H9 (cell line): ENCODE results near the gene RABEP1. TPM values are rescaled to one million over a fixed set of nuclear protein-coding genes. Genes with fewer than 3 reads are reported as not detected.

Experiments used
- DNase-seq: peaks from one replicate; pipeline ENCODE4 v3.0.0-alpha.2; 2017
- H2AFZ ChIP-seq: one replicate; pipeline ENCODE4 v1.6.1; 2013; ENCODE audit warnings: mild to moderate bottlenecking, low read length, control low read depth, moderate library complexity
- H2AK5ac ChIP-seq: 2 replicates; pipeline ENCODE4 v1.6.1; 2013; ENCODE audit warnings: low read length, control low read depth, mixed read lengths; ENCODE audit not compliant: insufficient read length
- H2BK120ac ChIP-seq: one replicate; pipeline ENCODE4 v1.6.1; 2013; ENCODE audit warnings: low read depth, mild to moderate bottlenecking, low read length, control low read depth, inconsistent platforms; ENCODE audit not compliant: poor library complexity, severe bottlenecking
- H2BK12ac ChIP-seq: 2 replicates; pipeline ENCODE4 v1.6.1; 2013; ENCODE audit warnings: low read length, control low read depth, mixed read lengths, low read depth; ENCODE audit not compliant: insufficient read length
- H2BK15ac ChIP-seq: 2 replicates; pipeline ENCODE4 v1.6.1; 2013; ENCODE audit warnings: low read depth, low read length, control low read depth
- H2BK20ac ChIP-seq: one replicate; pipeline ENCODE4 v1.6.1; 2013; ENCODE audit warnings: low read depth, mild to moderate bottlenecking, low read length, control low read depth, inconsistent platforms; ENCODE audit not compliant: poor library complexity, severe bottlenecking
- H2BK5ac ChIP-seq: 2 replicates; pipeline ENCODE4 v1.6.1; 2013; ENCODE audit warnings: low read length, control low read depth, mixed read lengths; ENCODE audit not compliant: insufficient read length
- H3K14ac ChIP-seq: 2 replicates; pipeline ENCODE4 v1.6.1; 2013; ENCODE audit warnings: low read length, control low read depth; ENCODE audit not compliant: insufficient read depth
- H3K18ac ChIP-seq: 2 replicates; pipeline ENCODE4 v1.6.1; 2013; ENCODE audit warnings: low read depth, mild to moderate bottlenecking, mixed read lengths, low read length, control low read depth; ENCODE audit not compliant: insufficient read length
- H3K23ac ChIP-seq: 2 replicates; pipeline ENCODE4 v1.6.1; 2013; ENCODE audit warnings: low read length, control low read depth, mixed read lengths, low read depth; ENCODE audit not compliant: insufficient read length
- H3K23me2 ChIP-seq: 2 replicates; pipeline ENCODE4 v1.6.1; 2013; ENCODE audit warnings: low read depth, mild to moderate bottlenecking, mixed read lengths, low read length, control low read depth; ENCODE audit not compliant: insufficient read length, poor library complexity, severe bottlenecking
- H3K27ac ChIP-seq: 2 replicates; pipeline ENCODE4 v1.5.1; 2013; ENCODE audit warnings: low read length, control low read depth, mixed read lengths, low read depth; ENCODE audit not compliant: insufficient read length
- H3K27me3 ChIP-seq: 2 replicates; pipeline ENCODE4 v1.6.1; 2013; ENCODE audit warnings: low read length, control low read depth, inconsistent platforms; ENCODE audit not compliant: insufficient read depth
- H3K4ac ChIP-seq: 2 replicates; pipeline ENCODE4 v1.6.1; 2013; ENCODE audit warnings: low read depth, mild to moderate bottlenecking, control low read depth, inconsistent platforms, low read length, moderate library complexity
- H3K4me1 ChIP-seq: 2 replicates; pipeline ENCODE4 v1.6.1; 2013; ENCODE audit warnings: low read length, control low read depth, inconsistent platforms; ENCODE audit not compliant: insufficient read depth
- H3K4me2 ChIP-seq: 2 replicates; pipeline ENCODE4 v1.6.1; 2013; ENCODE audit warnings: low read length, control low read depth, mixed read lengths; ENCODE audit not compliant: insufficient read length, insufficient read depth
- H3K56ac ChIP-seq: 2 replicates; pipeline ENCODE4 v1.6.1; 2013; ENCODE audit warnings: low read depth, mild to moderate bottlenecking, mixed read lengths, low read length, control low read depth; ENCODE audit not compliant: insufficient read length
- H3K79me1 ChIP-seq: 2 replicates; pipeline ENCODE4 v1.6.1; 2013; ENCODE audit warnings: low read depth, mild to moderate bottlenecking, moderate library complexity, low read length, control low read depth, inconsistent platforms; ENCODE audit not compliant: insufficient read depth, poor library complexity, severe bottlenecking
- H3K79me2 ChIP-seq: 2 replicates; pipeline ENCODE4 v1.6.1; 2013; ENCODE audit warnings: low read length, control low read depth, inconsistent platforms; ENCODE audit not compliant: insufficient read depth
- H3K9ac ChIP-seq: 2 replicates; pipeline ENCODE4 v1.6.1; 2013; ENCODE audit warnings: low read length, control low read depth, mixed read lengths; ENCODE audit not compliant: insufficient read length; ENCODE audit errors: extremely low read depth
- H3K9me3 ChIP-seq: one replicate; pipeline ENCODE4 v1.6.1; 2013; ENCODE audit warnings: low read depth, low read length, inconsistent platforms; ENCODE audit not compliant: control insufficient read depth
- H3T11ph ChIP-seq: one replicate; pipeline ENCODE4 v1.6.1; 2013; ENCODE audit warnings: mild to moderate bottlenecking, low read length, control low read depth, inconsistent platforms
- H4K20me1 ChIP-seq: one replicate; pipeline ENCODE4 v1.6.1; 2013; ENCODE audit not compliant: control insufficient read depth, insufficient read length, insufficient read depth
- H4K5ac ChIP-seq: 2 replicates; pipeline ENCODE4 v1.6.1; 2013; ENCODE audit warnings: low read depth, mild to moderate bottlenecking, mixed read lengths, low read length, control low read depth; ENCODE audit not compliant: insufficient read length
- H4K8ac ChIP-seq: replicated peaks from 2 replicates; pipeline ENCODE4 v1.6.1; 2013; ENCODE audit warnings: low read length, control low read depth, mixed read lengths, low read depth; ENCODE audit not compliant: insufficient read length
- H4K91ac ChIP-seq: 2 replicates; pipeline ENCODE4 v1.6.1; 2013; ENCODE audit warnings: low read depth, mild to moderate bottlenecking, moderate library complexity, mixed read lengths, low read length, control low read depth; ENCODE audit not compliant: insufficient read length
- H3K27ac Mint-ChIP-seq, 3 experiments: 2 replicates in 2 of 3; 3 replicates in 1 of 3; pipeline ENCODE4 v1.8.0; 2020 to 2021; ENCODE audit warnings: mixed read lengths in 3 of 3, mild to moderate bottlenecking in 1 of 3, moderate library complexity in 1 of 3
- H3K27me3 Mint-ChIP-seq: 2 replicates; pipeline ENCODE4 v1.8.0; 2021; ENCODE audit warnings: low read depth, mild to moderate bottlenecking, moderate library complexity, mixed read lengths
- H3K36me3 Mint-ChIP-seq, 3 experiments: 2 replicates in 2 of 3; 3 replicates in 1 of 3; pipeline ENCODE4 v1.8.0; 2020 to 2021; ENCODE audit warnings: low read depth in 3 of 3, mixed read lengths in 3 of 3; ENCODE audit not compliant: insufficient read depth in 1 of 3
- H3K4me1 Mint-ChIP-seq, 2 experiments: 2 replicates each; pipeline ENCODE4 v1.8.0; 2020; ENCODE audit warnings: mixed read lengths in 2 of 2
- H3K4me3 Mint-ChIP-seq, 2 experiments: 2 replicates in 1 of 2; 3 replicates in 1 of 2; pipeline ENCODE4 v1.8.0; 2020 to 2021; ENCODE audit warnings: mild to moderate bottlenecking in 2 of 2, mixed read lengths in 2 of 2, moderate library complexity in 1 of 2
- H3K9me3 Mint-ChIP-seq, 2 experiments: 2 replicates in 1 of 2; 3 replicates in 1 of 2; pipeline ENCODE4 v1.8.0; 2020; ENCODE audit warnings: mild to moderate bottlenecking in 2 of 2, mixed read lengths in 2 of 2, moderate library complexity in 1 of 2
- WGBS: extraction: QIAGEN DNeasy Blood & Tissue Kit; methylation state at CpG from one replicate; pipeline ENCODE4 v1.1.7; 2013; ENCODE audit warnings: missing lambda C conversion rate, low lambda C conversion rate, mixed read lengths; ENCODE audit not compliant: insufficient read length; ENCODE audit errors: extremely low coverage; 5-methylcytosine and 5-hydroxymethylcytosine counted together
- total RNA-seq: library from RNA; stranded (reverse); gene quantifications from 2 replicates; pipeline ENCODE4 v1.2.1, GENCODE V29; 2021
- TF ChIP-seq, protein P1 (sequence below): fragments of 200-600 bp; sonication (generic); conservative IDR thresholded peaks from 3 replicates; pipeline ENCODE4 v1.8.0; 2021; ENCODE audit warnings: antibody characterized with exemption, mild to moderate bottlenecking

RABEP1 gene
- total RNA-seq, 1 experiment from 2014 or later, result 46.9 TPM

DNA sequence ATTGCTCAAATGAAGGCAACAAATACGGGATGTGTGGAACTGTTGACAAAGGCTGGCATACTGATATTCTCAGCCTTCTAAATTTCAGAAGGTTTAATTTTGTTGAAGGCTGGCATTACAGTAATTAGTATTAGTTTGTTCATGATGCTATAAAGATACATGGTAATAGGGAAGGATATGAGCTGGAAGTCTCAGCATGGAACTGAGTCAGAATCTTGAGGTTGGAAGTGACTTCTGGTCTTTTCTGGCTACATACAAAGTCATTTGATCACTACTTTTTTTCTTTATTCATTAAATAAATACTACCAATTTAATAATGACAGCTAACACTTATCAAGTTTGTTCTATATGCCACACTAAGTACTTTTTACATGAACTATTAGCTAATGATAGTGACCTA lies 22.6 kb downstream of the RABEP1 start:
- no peak overlapping the region for H2BK5ac ChIP-seq

More for the DNA sequence above, 22.6 kb downstream of the RABEP1 start:
- Histone ChIP-seq H3K27me3 (no peaks in the 10 kb centered on the region), H2BK15ac (no peak overlapping the region), H3K18ac (no peak overlapping the region), H4K20me1 (no peaks in the 10 kb centered on the region), H2AFZ (no peak overlapping the region), H3K4me2 (no peak overlapping the region), H4K91ac (no peak overlapping the region), H3K9ac (no peak overlapping the region), H3K79me1 (peaks cover 10% of the 10 kb centered on the region), H2BK12ac (no peak overlapping the region), H4K8ac (no peak overlapping the region), H3K4ac (no peak overlapping the region), H2BK120ac (no peak overlapping the region), H2BK20ac (no peak overlapping the region), H3K79me2 (peaks cover 5% of the 10 kb centered on the region; the same call in 1 of the 2 replicates), H3K56ac (no peak overlapping the region), H4K5ac (no peak overlapping the region), H3K23me2 (no peaks in the 10 kb centered on the region), H3K9me3 (no peaks in the 10 kb centered on the region), H3K14ac (no peak overlapping the region), H3T11ph (no peak overlapping the region), H3K23ac (no peak overlapping the region), H3K4me1 (no peaks in the 10 kb centered on the region; the same call in 1 of the 2 replicates), H2AK5ac (no peak overlapping the region), H3K27ac (no peak overlapping the region)
- Mint-ChIP-seq H3K9me3 (no peaks in the 10 kb centered on the region), H3K27ac (no peak overlapping the region), H3K36me3 (peaks cover 5 to 13% (median 8%) of the 10 kb centered on the region in 3 experiments; a peak in 6 of 7 replicates), H3K4me1 (no peaks in the 10 kb centered on the region; a peak in 2 of 4 replicates), H3K4me3 (no peak overlapping the region), H3K27me3 (no peaks in the 10 kb centered on the region)
- no CpG with 5 or more reads among the region's 1 CpG for WGBS
- DNase-seq, result no peak
- TF ChIP-seq, protein P1, sequence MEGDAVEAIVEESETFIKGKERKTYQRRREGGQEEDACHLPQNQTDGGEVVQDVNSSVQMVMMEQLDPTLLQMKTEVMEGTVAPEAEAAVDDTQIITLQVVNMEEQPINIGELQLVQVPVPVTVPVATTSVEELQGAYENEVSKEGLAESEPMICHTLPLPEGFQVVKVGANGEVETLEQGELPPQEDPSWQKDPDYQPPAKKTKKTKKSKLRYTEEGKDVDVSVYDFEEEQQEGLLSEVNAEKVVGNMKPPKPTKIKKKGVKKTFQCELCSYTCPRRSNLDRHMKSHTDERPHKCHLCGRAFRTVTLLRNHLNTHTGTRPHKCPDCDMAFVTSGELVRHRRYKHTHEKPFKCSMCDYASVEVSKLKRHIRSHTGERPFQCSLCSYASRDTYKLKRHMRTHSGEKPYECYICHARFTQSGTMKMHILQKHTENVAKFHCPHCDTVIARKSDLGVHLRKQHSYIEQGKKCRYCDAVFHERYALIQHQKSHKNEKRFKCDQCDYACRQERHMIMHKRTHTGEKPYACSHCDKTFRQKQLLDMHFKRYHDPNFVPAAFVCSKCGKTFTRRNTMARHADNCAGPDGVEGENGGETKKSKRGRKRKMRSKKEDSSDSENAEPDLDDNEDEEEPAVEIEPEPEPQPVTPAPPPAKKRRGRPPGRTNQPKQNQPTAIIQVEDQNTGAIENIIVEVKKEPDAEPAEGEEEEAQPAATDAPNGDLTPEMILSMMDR, result no peak
